Measurements from ENCODE around the gene EMSY. TPM values are rescaled to one million over a fixed set of nuclear protein-coding genes. Genes with fewer than 3 reads are reported as not detected.
"Not testable (repeated sequence)": the region's sequence is repeated elsewhere in the genome, so short reads cannot be mapped to it uniquely, and the experiment has no call there.

EMSY gene
- total RNA-seq, 3 donors from 2014 or later = 23.2 to 31.0 (median 25.0) TPM

DNA sequence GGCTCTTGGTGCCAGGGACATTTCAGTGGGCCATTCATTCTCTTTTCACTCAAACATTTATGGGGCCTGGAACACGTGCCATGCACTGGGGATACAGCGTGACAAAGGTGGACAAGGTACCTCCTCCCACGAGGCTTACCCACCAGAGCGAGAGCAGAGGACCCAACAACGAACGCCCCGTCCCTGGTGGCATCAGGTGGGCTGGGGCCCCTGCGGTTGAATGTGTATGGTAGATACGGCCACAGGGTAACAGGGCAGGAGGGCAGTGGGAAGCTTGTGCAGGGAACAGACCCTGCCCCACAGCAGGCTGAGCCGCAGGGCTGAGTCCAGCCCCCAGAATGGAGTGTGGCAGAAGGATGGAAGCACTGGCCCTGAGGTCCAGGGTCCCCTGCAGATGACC is 144.7 kb downstream of the EMSY start:
- Histone ChIP-seq H3K4me3 (no peak overlapping the region), H3K9me3 (no peaks in the 10 kb centered on the region), H3K36me3 (ENCODE audit: low read depth) (no peaks in the 10 kb centered on the region), H3K4me1 (ENCODE audit: low read depth) (peaks cover 21% of the 10 kb centered on the region)
- DNase-seq = peak in 1 of 3 donors; percentile 48
- no peak for ATAC-seq
- intact Hi-C loops (cut with DNase I, micrococcal nuclease) = no loop called here
- TF ChIP-seq, protein P1, sequence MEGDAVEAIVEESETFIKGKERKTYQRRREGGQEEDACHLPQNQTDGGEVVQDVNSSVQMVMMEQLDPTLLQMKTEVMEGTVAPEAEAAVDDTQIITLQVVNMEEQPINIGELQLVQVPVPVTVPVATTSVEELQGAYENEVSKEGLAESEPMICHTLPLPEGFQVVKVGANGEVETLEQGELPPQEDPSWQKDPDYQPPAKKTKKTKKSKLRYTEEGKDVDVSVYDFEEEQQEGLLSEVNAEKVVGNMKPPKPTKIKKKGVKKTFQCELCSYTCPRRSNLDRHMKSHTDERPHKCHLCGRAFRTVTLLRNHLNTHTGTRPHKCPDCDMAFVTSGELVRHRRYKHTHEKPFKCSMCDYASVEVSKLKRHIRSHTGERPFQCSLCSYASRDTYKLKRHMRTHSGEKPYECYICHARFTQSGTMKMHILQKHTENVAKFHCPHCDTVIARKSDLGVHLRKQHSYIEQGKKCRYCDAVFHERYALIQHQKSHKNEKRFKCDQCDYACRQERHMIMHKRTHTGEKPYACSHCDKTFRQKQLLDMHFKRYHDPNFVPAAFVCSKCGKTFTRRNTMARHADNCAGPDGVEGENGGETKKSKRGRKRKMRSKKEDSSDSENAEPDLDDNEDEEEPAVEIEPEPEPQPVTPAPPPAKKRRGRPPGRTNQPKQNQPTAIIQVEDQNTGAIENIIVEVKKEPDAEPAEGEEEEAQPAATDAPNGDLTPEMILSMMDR (IDR thresholded peaks at IDR 0.05) = no peak

DNA sequence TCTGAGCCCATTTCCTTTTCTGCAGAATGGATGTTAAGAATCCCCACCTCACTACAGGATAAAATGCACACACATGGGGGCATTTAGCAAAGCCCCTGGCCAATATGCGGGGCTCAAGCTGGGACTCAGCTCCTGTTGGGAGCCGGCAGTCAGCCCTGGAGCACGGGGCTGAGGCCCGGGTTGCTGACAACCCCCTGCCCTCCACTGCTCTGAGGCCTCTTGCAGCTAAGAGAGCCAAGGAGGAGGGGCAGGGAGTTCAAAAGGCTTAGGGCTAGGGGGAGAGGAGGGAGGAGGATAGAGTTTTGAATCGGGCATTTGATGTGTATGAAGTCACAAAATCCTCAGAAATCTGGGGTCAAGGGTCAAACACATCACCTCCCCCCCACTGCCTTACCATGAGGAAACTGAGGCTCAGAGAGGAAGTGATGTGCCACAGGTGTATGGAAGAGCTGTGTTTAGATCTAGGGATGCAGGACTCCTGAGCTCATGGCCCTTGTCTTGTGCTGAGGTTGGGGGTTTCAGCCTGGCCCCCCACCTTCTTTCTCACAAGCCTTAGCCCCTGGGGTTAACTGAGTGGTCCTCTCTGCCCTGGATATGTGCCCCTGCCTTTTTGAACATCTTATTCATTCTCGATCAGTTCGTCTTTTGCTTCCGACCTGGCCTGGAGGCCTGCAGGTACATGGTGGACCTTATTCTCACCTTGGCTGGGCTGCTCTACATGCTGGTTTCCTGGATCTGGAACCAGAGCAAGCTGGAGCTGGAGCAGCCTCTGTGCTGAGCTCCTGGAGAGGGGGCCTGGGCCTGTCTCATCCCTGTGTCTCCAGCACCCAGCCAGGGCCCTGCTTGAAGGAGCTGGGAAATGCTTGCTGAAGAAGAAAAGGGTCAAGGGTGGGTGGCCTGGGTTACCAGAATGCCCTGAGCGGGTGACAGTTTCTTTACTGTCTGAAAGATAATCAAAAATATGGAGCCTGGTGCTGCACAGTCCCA is 145.4 kb downstream of the EMSY start:
- Histone ChIP-seq H3K9me3 (no peaks in the 10 kb centered on the region), H3K4me1 (ENCODE audit: low read depth) (peaks cover 21% of the 10 kb centered on the region), H3K36me3 (ENCODE audit: low read depth) (no peaks in the 10 kb centered on the region), H3K4me3 (no peak overlapping the region)
- TF ChIP-seq, protein P1 (IDR thresholded peaks at IDR 0.05) = no peak
- ATAC-seq = no peak
- intact Hi-C loops (cut with DNase I, micrococcal nuclease) = loop anchor here in 1 of 2 donors (5.0 kb wide), 1 partner anchor 38 kb away; no protein-coding TSS in a partner anchor
- DNase-seq = no peak

DNA sequence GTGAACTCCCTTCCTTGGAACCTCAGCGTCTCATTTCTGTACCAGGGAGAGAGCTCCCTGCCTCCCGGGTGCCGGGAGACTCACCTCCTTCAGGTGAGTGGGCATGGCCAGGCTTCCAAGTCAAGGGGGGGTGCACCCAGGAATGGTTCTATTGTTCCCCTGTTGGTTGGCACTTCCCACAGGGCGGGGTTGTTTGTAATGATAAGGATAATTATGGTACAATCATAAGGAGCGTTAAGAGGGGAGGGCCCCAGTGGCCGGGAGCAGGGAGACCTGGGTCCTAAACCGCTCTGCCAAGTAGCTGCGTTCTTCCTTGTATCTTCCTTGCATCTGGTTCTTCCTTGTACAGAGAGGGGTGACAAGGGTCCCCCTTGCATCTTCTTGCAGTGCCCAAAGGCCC is 146.6 kb downstream of the EMSY start:
- H3K36me3 ChIP-seq (ENCODE audit: low read depth) = no peaks in the 10 kb centered on the region
- H3K4me3 ChIP-seq = no peak overlapping the region
- DNase-seq (peak; percentile 85 to 94 (median 85)), ATAC-seq (peak; percentile 77)
- peaks cover 21% of the 10 kb centered on the region for H3K4me1 ChIP-seq (ENCODE audit: low read depth)
- TF ChIP-seq, protein P1 (IDR thresholded peaks at IDR 0.05) = no peak
- intact Hi-C loops (cut with DNase I, micrococcal nuclease) = loop anchor here in 1 of 2 donors (5.0 kb wide), 1 partner anchor 39 kb away; no protein-coding TSS in a partner anchor
- no peaks in the 10 kb centered on the region for H3K9me3 ChIP-seq

DNA sequence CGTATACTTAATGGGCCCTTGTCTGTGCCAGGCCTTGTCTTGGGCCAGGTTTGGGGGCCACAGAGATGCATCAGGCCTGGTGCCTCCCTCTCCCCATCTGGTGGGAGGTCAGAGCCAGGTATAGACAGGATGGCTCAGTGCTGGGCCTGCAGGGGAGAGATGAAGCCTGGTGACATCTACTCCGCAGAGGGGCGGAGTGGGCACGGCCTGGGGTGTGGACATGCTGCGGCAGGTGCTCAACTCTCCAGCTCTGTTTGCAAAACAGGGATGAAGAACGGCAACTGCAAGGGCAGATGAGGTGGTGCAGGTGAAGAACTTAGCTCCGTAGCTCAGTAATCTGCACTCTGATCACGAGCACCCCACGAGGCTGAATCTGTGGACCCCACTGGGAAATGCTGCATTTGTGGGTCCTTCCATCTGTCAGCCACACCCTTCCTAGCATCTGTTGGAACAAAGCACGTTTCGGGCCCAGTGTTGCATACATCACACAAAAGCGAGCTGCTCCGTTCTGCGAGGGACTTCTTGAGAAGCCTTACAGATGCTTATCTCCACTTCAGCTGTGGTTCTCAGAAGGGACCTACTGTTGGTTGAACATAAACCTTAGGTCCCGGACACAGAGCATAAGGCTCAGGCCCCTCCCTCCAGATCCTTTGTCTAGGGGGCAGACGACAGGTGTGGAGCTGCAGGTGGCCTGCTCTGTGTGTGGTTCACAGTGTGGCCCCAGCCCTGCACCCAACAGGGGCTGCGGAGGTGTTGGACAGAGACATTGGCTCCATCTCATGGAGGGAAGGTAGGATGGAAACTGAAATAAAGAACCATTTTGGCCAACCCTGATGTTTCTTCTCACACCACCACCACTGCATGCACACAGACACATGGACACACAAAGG is 147.5 kb downstream of the EMSY start:
- Histone ChIP-seq H3K36me3 (ENCODE audit: low read depth) (no peaks in the 10 kb centered on the region), H3K4me1 (ENCODE audit: low read depth) (peaks cover 21% of the 10 kb centered on the region), H3K9me3 (no peaks in the 10 kb centered on the region), H3K4me3 (no peak overlapping the region)
- intact Hi-C loops (cut with DNase I, micrococcal nuclease) = loop anchor here in 1 of 2 donors (5.0 kb wide), 1 partner anchor 40 kb away; no protein-coding TSS in a partner anchor
- DNase-seq (peak; percentile 64 to 75 (median 71)), ATAC-seq (peak; percentile 61)
- TF ChIP-seq, protein P1 (IDR thresholded peaks at IDR 0.05) = no peak

DNA sequence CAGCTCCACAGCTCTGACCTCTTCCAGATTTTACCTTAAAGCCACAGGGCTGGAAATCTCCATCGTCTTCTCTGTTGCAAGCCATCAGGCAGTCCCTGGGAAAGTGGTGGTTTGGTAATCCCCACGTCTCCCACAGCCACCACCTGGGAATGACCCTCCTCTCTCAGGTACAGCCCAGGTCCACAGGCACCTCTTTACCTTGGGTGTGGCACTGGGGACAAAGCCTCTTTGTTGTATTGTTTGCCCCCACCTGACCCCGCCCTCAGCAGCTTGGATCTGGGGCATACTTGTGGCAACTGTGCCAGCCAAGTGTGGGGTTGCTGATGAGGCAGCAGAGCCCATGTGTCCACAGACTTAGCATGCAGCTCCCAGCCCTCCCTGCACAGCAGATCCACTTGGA is 148.1 kb downstream of the EMSY start:
- Histone ChIP-seq H3K4me3 (no peak overlapping the region), H3K9me3 (no peaks in the 10 kb centered on the region), H3K4me1 (ENCODE audit: low read depth) (peaks cover 18% of the 10 kb centered on the region), H3K36me3 (ENCODE audit: low read depth) (no peaks in the 10 kb centered on the region)
- ATAC-seq = peak; percentile 77
- DNase-seq = peak; percentile 82 to 88 (median 82)
- intact Hi-C loops (cut with DNase I, micrococcal nuclease) = loop anchor here in 1 of 2 donors (5.0 kb wide), 1 partner anchor 41 kb away; no protein-coding TSS in a partner anchor
- TF ChIP-seq, protein P1 (IDR thresholded peaks at IDR 0.05) = no peak

DNA sequence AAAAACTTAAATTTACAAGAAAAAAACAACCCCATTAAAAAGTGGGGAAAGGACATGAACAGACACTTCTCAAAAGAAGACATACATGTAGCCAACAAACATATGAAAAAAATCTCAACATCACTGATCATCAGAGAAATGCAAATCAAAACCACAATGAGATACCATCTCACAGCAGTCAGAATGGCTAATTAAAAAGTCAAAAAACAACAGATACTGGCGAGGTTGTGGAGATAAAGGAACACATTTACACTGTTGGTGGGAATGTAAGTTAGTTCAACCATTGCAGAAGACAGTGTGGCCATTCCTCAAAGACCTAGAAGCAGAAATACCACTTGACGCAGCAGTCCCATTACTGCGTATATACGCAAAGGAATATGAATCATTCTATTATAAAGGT is 150.3 kb downstream of the EMSY start:
- H3K36me3 ChIP-seq (ENCODE audit: low read depth); H3K9me3 ChIP-seq; DNase-seq; H3K4me3 ChIP-seq; H3K4me1 ChIP-seq (ENCODE audit: low read depth); intact Hi-C loops (cut with DNase I, micrococcal nuclease); ATAC-seq: not testable (repeated sequence)

All from mucosa of descending colon (tissue), 3 donors.